H1 (cell line): Measurements from ENCODE around the gene DHX32. TPM values are rescaled to one million over a fixed set of nuclear protein-coding genes. Genes with fewer than 3 reads are reported as not detected.

ENCODE experiments used
- JUND ChIP-seq: IDR thresholded peaks from 2 replicates; pipeline ENCODE4 v1.6.1; 2011; ENCODE audit warnings: mild to moderate bottlenecking, improper control_type of control experiment, low read length
- RFX5 ChIP-seq: IDR thresholded peaks from 2 replicates; pipeline ENCODE4 v1.6.1; 2011; ENCODE audit warnings: low read depth, low read length, improper control_type of control experiment, borderline replicate concordance
- RXRA ChIP-seq: IDR thresholded peaks from 2 replicates; pipeline ENCODE4 v1.6.1; 2011; ENCODE audit warnings: low read depth, mild to moderate bottlenecking, low read length, moderate library complexity; ENCODE audit not compliant: insufficient read depth
- SAP30 ChIP-seq: fragments of 300-600 bp; sonication (generic); IDR thresholded peaks from 2 replicates; pipeline ENCODE4 v1.7.1; 2012; ENCODE audit warnings: low read length, moderate library complexity, mild to moderate bottlenecking, inconsistent platforms; ENCODE audit not compliant: insufficient read depth, insufficient replicate concordance
- TEAD4 ChIP-seq: IDR thresholded peaks from 2 replicates; pipeline ENCODE4 v1.6.1; 2012; ENCODE audit warnings: low read depth, low read length, inconsistent platforms, mixed read lengths
- polyA plus RNA-seq, 7 experiments: library from polyadenylated mRNA; depleted of rRNA in 3 of 7; stranded (reverse) in 5 of 7; unstranded in 2 of 7; fragments of >200 nt in 5 of 7; fragments of 200-250 nt in 2 of 7; gene quantifications; 1 replicate in 5 of 7; 2 replicates in 1 of 7; 4 replicates in 1 of 7; pipeline versions ENCODE4 v1.2.1 to v1.2.3, GENCODE V29; 2011 to 2013; ENCODE audit warnings: missing spikeins in 2 of 7, mixed read lengths in 2 of 7
- total RNA-seq: library from RNA; stranded (reverse); fragmentation: NEBNext Ultra II Directional; extraction: Animal tissue kit (Norgen Biotek cat#: 25700); gene quantifications from 2 replicates; pipeline ENCODE4 v1.2.1, GENCODE V29; 2021

DHX32 gene
- total and polyA plus RNA-seq, 2 of the 8 experiments (the other 6 are each of a cell fraction or from before 2014, with no cell fraction given): 12.4 to 15.8 TPM

- no peak for TF ChIP-seq SAP30
- TF ChIP-seq RXRA: no peak
- no peak for TF ChIP-seq TEAD4
- TF ChIP-seq JUND: no peak
- TF ChIP-seq RFX5: no peak
Observed at GRCh38 chr10:125929618-125930017, 48.5 kb upstream of the DHX32 start (continued).
